GM19025 (cell line): ENCODE measurements around the gene CD27.
"Not testable (repeated sequence)": the region's sequence is repeated elsewhere in the genome, so short reads cannot be mapped to it uniquely, and the experiment has no call there.

Experiments
- ATAC-seq: cut with Tn5 transposase; IDR thresholded peaks from one replicate; pipeline ENCODE4 v1.9.1; 2021; ENCODE audit warnings: mild to moderate bottlenecking, low read depth, moderate library complexity; ENCODE audit not compliant: unreplicated experiment

The CD27 gene

DNA sequence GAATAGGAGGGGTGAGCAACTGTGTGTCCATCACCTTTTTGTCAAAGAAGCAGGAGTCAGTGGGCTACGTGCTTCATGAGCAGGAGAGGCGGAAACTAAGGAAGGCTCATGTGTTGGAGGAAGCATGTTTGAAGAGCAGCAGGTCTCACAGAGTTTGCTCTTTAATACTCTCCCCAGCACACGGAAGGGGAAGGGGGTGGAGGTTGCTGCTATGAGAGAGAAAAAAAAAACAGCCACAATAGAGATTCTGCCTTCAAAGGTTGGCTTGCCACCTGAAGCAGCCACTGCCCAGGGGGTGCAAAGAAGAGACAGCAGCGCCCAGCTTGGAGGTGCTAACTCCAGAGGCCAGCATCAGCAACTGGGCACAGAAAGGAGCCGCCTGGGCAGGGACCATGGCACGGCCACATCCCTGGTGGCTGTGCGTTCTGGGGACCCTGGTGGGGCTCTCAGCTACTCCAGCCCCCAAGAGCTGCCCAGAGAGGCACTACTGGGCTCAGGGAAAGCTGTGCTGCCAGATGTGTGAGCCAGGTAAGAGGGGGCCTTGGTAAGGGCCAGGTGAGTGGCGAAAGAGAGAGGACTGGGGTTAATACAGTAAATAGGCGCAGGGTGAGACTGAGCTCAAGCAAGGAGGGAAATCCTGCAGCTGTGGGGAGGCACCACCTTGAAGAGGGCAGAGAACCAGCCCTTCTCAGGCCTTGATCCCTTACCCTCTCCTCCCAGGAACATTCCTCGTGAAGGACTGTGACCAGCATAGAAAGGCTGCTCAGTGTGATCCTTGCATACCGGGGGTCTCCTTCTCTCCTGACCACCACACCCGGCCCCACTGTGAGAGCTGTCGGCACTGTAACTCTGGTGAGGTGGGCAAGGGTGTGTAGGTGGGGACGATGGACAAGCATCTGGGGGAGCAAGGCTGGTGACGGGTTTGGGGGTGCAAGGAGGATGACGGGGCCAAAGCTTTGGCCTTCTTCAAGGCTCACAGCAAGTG, at the start of gene CD27:
Gene CD27, plus strand, starts transcription at position 252 of the 985 bp plus-strand sequence. Its CDS starts 141 bp downstream, at position 393.
- ATAC-seq, result no peak

DNA sequence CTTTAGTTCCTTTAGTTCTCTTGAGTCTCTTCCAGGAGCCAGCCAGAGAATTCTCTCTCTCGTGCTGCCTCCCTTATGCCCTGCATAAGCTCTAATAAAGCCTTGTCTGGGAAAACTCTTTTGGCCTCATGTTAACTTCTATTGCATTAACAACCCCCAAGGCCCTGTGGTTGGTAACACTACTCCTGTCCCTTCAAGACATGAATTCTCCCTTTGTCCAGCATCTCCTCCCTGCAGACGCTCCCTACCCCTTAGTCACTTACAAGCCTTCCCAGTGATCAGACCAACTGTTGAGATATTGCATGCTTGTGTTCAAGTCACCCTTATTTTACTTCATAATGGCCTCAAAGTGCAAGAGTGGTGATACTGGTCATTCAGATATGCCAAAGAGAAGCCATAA, 48.7 kb upstream of the CD27 start:
- no peak for ATAC-seq

DNA sequence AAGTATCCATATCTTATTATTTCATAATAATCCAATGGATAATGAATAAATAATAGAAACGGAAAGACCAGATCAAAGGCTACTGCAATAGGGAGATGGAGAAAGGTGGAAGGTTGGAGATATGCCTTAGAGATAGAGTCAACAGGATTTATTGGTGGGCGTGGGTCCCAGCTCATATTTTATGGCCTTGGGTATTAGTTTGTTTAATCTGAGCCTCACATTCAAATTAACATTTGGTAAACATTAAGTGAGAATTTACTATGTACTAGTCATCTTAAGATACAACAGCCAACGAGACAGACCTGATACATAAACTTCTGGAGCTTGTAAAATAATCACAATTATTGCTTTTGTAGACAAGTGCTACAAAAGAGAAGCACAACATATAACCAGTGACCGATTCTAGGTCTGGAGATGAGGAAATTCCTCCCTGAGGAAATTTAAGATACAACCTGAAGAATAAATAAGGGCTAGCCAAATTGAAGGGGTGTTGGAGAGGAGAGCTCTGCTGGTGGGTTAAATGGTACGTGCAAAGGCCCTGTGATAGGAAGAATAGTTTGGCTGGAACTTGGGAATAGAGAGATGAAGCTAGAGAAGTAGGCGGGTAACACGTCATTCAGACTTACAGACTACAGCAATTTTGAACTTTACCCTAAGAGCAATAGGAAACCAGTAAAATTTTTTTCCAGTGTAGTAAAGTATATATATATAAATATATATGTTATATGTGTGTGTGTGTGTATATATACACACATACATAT, 44.7 kb upstream of the CD27 start:
- no peak for ATAC-seq

DNA sequence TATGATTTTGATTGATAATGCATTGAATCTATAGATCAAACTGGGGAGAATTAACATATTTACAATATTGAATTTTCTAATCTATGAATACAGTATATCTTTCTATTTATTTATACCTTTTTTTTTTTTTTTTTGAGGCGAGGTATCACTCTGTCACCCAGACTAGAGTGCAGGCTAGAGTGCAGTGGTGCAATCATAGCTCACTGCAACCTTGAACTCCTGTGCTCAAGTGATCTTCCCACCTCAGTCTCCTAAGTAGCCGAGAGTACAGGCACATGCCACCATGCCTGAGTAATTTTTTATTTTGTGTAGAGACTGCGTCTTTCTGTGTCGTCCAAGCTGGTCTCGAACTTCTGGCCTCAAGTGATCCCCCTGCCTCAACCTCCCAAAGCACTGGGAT, 40.4 kb upstream of the CD27 start:
- ATAC-seq, result no peak

DNA sequence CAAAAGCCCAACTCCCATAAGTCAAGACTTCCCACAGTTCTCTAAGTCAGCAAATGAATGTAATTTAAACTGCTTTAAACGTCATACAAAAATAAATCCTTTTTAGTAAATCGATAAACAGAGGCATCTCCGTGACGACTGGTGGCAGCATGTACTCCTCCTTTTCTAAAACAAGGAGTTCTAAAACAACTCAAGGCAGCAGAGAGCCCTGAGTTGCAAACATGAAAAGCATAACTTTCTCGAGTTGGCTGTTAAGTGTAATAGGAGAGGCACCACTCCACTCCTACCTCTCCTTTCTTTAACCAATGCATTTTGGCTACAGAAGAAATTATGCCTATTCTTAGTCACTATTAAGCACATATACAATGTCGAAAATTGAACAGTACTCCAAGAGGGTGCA, 38.8 kb upstream of the CD27 start:
- ATAC-seq, result no peak

DNA sequence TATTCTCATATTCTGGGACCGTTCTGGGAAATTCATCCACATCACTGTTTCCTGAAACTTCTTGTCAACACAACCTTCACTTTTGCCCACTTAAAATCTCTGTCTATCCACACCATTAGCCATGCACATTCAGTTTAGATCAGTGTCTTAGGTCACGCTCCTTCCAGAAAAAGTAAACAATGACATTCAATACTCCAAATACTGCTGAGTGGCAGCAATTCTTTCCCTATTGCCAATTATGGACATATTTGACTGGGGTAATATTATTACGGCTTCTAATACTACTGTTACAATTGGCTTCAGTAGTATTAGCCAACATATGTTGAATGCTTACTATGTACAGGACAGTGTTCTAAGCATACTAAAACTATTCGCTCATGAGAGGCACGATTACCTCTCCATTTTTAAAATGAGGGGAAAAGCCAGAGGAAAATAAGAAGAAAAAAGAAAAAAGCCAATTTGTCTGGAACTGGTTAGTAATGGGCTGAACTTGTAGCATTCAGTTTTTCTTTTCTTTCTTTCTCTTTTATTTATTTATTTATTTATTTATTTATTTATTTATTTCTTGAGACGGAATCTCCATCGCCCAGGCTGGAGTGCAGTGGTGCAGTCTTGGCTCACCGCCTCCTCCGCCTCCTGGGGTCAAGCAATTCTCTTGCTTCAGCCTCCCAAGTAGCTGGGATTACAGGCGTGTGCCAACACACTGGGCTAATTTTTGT, 37.4 kb upstream of the CD27 start:
- no peak for ATAC-seq

DNA sequence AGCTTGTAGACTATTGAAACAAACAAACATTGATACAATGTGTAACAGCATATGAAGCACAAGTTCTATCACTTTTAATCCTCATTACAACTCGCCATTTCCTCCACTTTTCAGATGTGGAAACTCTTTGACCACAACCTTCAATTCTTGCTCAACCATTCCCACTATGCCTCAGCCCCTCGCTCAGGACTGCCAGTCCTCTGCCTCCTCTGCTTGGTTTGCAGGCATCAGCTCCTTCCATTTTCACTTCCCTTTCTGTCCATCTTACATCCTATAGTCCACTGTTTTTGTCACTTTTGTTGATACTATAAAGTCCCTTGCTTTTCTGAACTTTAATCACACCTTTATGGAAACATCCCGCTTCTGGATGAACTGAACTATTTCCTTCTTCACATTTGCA, 28.2 kb upstream of the CD27 start:
- no peak for ATAC-seq

DNA sequence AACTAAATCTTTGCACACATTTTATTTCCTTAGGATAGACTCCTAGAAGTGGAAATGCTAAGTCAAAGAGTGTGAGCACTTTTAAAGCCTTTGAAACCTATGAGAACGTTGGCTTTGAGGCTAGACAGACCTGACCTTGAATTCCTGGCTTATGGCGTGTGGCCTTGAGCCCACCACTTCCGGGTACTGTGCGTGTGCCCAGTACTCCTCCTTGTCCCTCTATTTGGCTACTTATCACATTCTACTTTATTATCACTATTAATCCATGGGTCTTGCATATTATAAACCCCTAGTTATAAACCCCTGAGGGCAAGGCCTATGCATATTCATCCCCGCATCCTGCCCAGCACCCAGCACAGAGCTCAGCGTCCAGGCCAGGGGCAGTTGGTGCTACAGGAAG, 26.0 kb upstream of the CD27 start:
- no peak for ATAC-seq

DNA sequence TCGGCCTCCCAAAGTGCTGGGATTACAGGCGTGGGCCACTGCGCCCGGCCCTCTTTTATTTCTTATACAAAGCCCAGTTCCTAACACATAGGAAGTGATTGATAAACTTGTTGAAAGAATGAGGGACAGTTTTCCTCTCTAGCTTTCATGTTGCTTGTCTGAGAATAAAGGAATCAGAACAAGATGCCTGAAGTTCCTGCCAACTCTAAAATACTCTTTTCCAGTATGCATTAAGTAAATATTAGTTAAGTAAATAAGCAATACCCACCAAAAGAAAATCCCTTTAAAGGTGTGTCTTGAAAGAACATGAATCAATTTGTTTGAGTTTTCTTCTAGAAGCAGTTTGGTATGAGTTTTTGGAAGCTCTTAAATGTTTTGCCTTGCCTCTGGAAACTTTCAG, 24.4 kb upstream of the CD27 start:
- ATAC-seq, result no peak

DNA sequence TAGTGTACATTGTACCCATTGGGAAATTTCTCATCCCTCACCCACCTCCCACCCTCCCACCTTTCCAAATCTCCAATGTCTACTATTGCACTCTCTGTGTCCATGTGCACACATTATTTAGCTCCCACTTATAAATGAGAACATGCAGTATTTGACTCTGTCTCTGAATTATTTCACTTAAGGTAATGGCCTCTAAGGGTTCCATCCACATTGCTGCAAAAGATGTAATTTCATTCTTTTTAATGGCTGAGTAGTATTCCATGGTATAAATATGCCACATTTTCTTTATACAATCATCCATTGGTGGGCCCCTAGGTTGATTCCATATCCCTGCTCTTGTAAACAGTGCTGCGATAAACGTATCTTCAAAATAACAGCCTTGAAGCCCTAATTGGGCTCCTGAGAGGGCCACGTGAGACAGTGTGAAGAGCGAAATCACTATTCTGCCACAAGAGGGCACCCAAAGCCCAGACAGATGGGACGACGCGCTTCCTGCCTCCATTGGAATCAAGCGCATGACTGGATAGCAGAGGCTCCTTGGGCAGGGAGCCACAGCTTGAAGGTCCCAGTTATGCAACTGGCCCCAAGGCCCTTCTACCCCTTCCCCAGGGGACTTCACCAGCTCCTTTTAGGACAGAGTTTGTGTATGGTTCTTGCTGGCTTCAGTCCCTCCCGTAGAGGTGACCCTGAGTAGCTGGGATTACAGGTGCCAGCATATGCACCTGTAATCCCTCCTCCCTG, 21.3 kb upstream of the CD27 start:
- ATAC-seq, result no peak

DNA sequence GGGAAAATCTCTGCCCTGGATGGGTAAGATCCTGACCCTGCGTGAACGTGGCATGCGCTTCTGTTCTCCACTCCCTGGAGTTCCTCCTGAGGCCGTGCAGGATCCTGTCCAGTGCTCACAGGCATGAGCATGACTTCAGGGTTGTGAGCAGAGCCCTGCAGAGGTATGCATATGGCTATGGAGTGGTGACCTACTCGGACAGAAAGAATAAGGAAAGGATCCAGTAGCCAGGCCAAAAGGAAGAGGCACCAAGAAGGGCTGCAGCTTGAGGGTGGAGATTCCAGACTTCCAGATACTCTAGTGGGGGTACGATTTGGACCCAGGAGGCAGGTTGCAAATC, 20.8 kb upstream of the CD27 start:
- ATAC-seq, result no peak

DNA sequence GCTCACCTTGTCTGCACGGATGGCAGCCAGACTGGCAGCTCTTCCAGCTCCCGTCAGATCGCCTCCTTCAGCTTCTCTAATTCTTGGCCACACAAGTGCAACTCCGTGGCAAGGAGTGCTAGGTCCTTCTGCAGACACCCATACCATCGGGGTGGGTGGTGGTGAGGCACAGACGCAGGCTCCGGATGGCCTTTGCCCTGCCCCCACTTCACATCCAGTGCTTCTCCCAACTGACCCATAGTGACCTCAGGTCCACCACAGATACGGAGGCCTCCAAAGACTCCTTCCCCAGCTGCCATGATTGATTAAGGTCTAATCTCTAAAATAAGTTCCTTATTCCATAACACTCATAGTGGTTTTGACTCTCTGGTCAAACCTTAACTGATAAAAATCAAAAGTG, 19.9 kb upstream of the CD27 start:
- no peak for ATAC-seq

DNA sequence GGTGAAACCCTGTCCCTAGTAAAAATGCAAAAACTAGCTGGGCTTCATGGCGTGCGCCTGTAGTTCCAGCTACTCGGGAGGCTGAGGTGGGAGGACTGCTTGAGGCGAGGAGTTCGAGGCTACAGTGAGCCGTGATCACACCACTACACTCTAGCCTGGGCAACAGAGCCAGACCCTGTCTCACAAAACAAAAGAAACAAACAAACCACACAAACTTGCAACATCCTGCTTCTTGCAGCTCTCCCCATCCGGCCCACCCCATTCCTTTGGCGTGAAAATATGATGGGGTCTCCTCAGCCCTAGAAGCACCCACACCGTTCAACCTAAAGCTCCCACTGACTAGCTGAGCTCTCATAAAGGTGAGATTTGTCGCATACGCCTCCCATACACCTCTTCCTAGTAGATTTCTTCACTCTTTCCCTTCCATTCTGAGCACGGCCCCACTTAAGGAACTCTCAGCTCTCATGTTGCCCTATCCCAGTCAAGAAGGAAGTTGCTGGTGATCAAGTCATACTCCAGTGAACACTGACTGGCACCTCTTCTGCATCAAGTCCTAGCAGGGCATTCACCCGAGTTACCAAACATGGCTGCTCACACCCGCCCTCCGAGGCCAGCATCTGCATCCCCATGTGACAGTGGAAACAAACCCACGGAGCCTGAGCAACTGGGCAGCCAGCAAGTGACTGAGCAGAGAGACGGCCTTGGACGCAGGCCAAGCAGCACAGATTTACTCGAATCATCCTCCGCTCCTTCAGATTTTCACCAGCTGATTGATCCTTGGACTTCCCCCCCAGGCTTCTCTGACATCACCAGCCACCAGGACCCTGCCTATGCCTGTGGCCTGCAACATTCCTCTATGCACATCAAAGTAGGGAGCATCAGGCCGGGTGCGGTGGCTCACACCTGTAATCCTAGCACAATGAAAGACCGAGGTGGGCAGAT, 18.9 kb upstream of the CD27 start:
- no peak for ATAC-seq

DNA sequence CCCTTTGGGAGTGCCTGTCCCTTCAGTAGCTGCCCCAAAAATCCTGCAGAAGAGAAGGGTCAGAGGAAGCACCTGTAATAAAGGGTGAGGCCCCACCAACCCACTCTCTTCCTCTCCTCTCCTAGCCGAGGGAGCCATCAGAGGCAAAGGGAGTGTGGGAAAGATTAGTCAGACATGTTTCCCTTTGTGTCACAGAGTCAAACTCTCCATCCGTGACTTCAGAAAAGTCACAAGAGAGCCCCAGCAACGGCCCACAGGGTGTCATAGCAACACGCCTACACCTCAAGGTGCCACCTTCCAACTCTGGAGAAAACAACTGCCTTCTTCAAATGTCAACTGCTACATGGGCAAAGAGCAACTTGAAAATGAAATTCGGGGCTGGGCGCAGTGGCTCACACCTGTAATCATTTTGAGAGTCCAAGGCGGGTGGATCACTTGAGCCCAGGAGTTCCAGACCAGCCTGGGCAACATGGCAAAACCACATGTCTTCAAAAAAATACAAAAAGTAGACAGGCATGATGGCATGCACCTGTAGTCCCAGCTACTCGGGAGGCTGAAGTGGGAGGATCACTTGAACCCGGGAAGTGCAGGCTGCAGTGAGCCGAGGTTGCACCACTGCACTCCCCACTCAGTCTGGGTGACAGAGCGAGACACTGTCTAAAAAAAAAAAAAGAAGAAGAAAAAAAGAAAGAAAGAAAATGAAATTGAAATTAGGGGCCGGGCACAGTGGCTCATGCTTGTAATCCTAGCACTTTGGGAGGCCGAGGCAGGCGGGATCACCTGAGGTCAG, 17.7 kb upstream of the CD27 start:
- peak; percentile 62 for ATAC-seq

DNA sequence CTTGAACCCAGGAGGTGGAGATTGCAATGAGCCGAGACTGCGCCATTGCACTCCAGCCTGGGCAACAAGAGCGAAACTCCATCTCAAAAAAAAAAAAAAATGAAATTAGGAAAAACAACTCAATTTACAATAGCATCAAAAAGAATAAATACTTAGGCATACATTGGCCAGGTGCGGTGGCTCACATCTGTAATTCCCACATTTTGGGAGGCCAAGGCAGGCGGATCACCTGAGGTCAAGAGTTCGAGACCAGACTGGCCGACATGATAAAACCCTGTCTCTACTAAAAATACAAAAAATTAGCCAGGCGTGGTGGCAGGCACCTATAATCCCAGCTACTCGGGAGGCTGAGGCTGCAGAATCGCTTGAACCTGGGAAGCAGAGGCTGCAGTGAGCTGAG, 17.0 kb upstream of the CD27 start:
- not testable (repeated sequence) for ATAC-seq

DNA sequence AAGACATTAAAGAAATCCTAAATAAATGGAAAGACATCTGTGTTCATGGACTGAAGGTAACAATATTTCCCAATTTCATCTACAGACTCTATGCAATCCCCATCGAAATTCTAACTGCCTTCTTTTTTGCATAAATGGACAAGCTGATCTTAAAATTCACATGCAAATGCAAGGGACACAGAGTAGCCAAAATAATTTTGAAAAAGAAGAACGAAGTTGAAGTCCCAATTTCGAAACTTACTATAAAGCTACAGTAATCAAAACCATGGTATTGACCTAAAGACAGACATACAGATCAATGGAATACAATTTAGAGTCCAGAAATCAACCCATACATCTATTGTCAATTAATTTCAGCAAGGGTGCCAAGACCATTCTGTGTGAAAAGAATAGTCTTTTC, 16.4 kb upstream of the CD27 start:
- ATAC-seq, result no peak

DNA sequence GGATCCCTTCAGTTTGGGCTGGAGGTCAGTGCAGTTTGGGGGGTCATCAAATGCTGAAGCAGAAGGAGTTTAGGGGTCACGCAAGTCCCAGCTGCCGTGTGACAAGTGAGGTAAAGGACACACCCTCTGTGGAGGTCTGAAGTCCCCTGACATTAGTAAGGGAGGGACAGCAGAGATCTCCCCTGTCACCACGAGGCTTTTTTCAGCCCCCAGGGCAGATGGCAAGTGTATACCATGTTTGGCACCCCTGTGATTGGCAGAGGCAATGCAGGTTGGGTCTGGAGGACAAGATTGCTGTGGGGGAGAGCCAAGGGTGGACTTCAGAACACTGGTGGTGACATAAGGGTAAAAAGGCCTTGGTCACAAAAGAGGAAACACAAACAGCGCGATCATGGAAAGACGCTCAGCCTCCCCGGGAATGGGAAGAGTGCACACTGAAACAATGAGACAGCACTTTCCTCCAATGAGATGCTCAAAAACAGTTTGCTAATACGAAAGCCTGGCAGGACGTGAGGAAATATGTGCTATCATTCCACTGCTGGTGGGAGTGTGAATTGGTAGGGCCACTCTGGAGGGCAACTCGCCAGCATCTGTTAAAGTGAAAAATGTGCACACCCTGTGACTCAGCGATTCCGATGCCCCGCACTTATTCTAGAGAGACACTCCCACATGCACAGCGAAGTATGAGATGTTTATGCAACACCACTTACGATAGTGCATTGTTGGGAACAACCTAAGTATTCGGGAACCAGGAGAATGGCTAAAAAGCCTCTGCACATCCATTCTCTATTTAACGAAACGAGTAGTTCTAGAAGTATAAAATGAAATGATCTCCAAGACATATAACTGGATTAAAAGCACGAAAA, 14.4 kb upstream of the CD27 start:
- no peak for ATAC-seq

DNA sequence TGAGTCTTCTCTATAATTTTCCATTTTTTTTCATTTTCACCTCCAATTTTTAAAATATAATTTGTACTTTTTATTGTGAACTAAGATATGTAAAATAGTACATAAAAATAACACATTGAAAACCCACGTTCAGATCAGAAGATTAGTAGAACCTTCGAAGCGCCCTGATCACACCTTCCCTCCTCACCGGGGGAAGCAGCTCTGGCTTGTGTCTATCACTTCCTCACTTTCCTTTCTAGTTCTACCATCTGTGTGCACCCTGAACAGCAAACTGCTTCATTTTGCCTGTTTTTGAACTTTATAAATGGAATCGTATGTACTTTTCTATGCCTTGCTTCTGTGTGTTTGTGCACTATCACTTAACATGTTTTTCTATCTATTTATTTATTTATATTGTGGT, 11.8 kb upstream of the CD27 start:
- ATAC-seq, result no peak
